ENCODE results near the gene JTB.
"Not testable (repeated sequence)": the region's sequence is repeated elsewhere in the genome, so short reads cannot be mapped to it uniquely, and the experiment has no call there.

The JTB gene

GRCh38 chr1:153977250-153978240 is at the start of gene JTB:
JTB (minus strand) TSS chr1:153977674; CDS start chr1:153977252, 422 bp downstream.
- TF ChIP-seq CTCF (conservative IDR thresholded peaks at IDR 0.05) = no peak
- peak within 1 kb of the TSS; percentile 96 for H3K27ac ChIP-seq

- no peak for TF ChIP-seq CTCF (conservative IDR thresholded peaks at IDR 0.05)
- no peak overlapping the region for H3K27ac ChIP-seq
Observed at GRCh38 chr1:154019940-154020339, 42.5 kb upstream of the JTB start.

- no peak for TF ChIP-seq CTCF (conservative IDR thresholded peaks at IDR 0.05)
Observed at GRCh38 chr1:154019269-154019668, 41.8 kb upstream of the JTB start.

GRCh38 chr1:154014154-154014907 is 36.9 kb upstream of the JTB start:
- TF ChIP-seq CTCF (conservative IDR thresholded peaks at IDR 0.05) = no peak
- H3K27ac ChIP-seq = no peak overlapping the region

More at GRCh38 chr1:154019269-154019668, 41.8 kb upstream of the JTB start:
- peak overlapping the region; percentile 5; the same call in 1 of the 2 replicates for H3K27ac ChIP-seq

- H3K27ac ChIP-seq = not testable (repeated sequence)
Observed at GRCh38 chr1:154012543-154012942, 35.1 kb upstream of the JTB start.

GRCh38 chr1:154012129-154012528 is 34.7 kb upstream of the JTB start:
- H3K27ac ChIP-seq = no peak overlapping the region
- no peak for TF ChIP-seq CTCF (conservative IDR thresholded peaks at IDR 0.05)

GRCh38 chr1:154006136-154006535 is 28.7 kb upstream of the JTB start:
- H3K27ac ChIP-seq = no peak overlapping the region

More at GRCh38 chr1:154006136-154006535, 28.7 kb upstream of the JTB start:
- TF ChIP-seq CTCF (conservative IDR thresholded peaks at IDR 0.05) = no peak
